Liver (tissue), 9 donors: ENCODE results near the gene IQGAP2. TPM values are rescaled to one million over a fixed set of nuclear protein-coding genes. Genes with fewer than 3 reads are reported as not detected.

Experiments
- DNase-seq: peaks from one replicate; pipeline ENCODE4 v3.0.0-alpha.2; 2017; ENCODE audit warnings: low spot score
- H3K27ac ChIP-seq, 2 donors: one replicate each; pipeline ENCODE4 v1.7.0; 2013; ENCODE audit warnings: inconsistent platforms in 2 of 2, low read length in 2 of 2, control low read depth in 1 of 2, low read depth in 1 of 2, mild to moderate bottlenecking in 1 of 2
- H3K27me3 ChIP-seq, 4 donors: one replicate each; pipeline versions ENCODE4 v1.6.1 to v1.7.0; 2013; ENCODE audit warnings: low read length in 3 of 4, inconsistent platforms in 1 of 4, mild to moderate bottlenecking in 1 of 4, moderate library complexity in 1 of 4; ENCODE audit not compliant: control insufficient read depth in 4 of 4, insufficient read depth in 4 of 4
- H3K36me3 ChIP-seq, 4 donors: one replicate each; pipeline versions ENCODE4 v1.6.1 to v1.7.0; 2013; ENCODE audit warnings: low read length in 3 of 4, mild to moderate bottlenecking in 3 of 4, low read depth in 1 of 4, moderate library complexity in 1 of 4; ENCODE audit not compliant: control insufficient read depth in 4 of 4, insufficient read depth in 3 of 4
- H3K4me1 ChIP-seq, 4 donors: one replicate each; pipeline versions ENCODE4 v1.6.1 to v1.7.0; 2013; ENCODE audit warnings: low read length in 3 of 4, mild to moderate bottlenecking in 3 of 4, moderate library complexity in 1 of 4; ENCODE audit not compliant: control insufficient read depth in 4 of 4, insufficient read depth in 4 of 4
- H3K4me3 ChIP-seq, 3 donors: one replicate each; pipeline versions ENCODE4 v1.6.1 to v1.7.0; 2013; ENCODE audit warnings: low read length in 3 of 3, control low read depth in 1 of 3, low read depth in 1 of 3, mild to moderate bottlenecking in 1 of 3
- H3K9ac ChIP-seq, 2 donors: one replicate each; pipeline ENCODE4 v1.7.0; 2013; ENCODE audit warnings: low read length in 2 of 2, mild to moderate bottlenecking in 2 of 2, moderate library complexity in 2 of 2, control low read depth in 1 of 2, low read depth in 1 of 2
- H3K9me3 ChIP-seq, 4 donors: one replicate each; pipeline versions ENCODE4 v1.6.1 to v1.7.0; 2013; ENCODE audit warnings: low read length in 3 of 4; ENCODE audit not compliant: control insufficient read depth in 4 of 4
- ATF3 ChIP-seq: IDR thresholded peaks from 2 replicates; pipeline ENCODE4 v1.6.1; 2016; ENCODE audit warnings: antibody characterized with exemption
- EGR1 ChIP-seq, 2 donors: IDR thresholded peaks; 2 replicates each; pipeline ENCODE4 v1.6.1; 2016 to 2018; ENCODE audit warnings: antibody characterized with exemption in 2 of 2, low read depth in 2 of 2
- FOXA1 ChIP-seq: IDR thresholded peaks from 2 replicates; pipeline ENCODE4 v1.6.1; 2016; ENCODE audit warnings: antibody characterized with exemption
- FOXA2 ChIP-seq: IDR thresholded peaks from 2 replicates; pipeline ENCODE4 v1.6.1; 2016; ENCODE audit warnings: antibody characterized with exemption
- GABPA ChIP-seq, 2 donors: IDR thresholded peaks in 1 of 2; conservative IDR thresholded peaks in 1 of 2; 2 replicates each; pipeline ENCODE4 v1.6.1; 2016; ENCODE audit warnings: antibody characterized with exemption in 2 of 2, mild to moderate bottlenecking in 1 of 2, moderate library complexity in 1 of 2
- HNF4A ChIP-seq, 2 donors: conservative IDR thresholded peaks; 2 replicates each; pipeline ENCODE4 v1.6.1; 2016; ENCODE audit warnings: antibody characterized with exemption in 2 of 2, mild to moderate bottlenecking in 2 of 2
- HNF4G ChIP-seq: IDR thresholded peaks from 2 replicates; pipeline ENCODE4 v1.6.1; 2016; ENCODE audit warnings: antibody characterized with exemption
- JUND ChIP-seq, 2 donors: IDR thresholded peaks; 2 replicates each; pipeline ENCODE4 v1.6.1; 2016; ENCODE audit warnings: antibody characterized with exemption in 2 of 2
- NR2F2 ChIP-seq: IDR thresholded peaks from 2 replicates; pipeline ENCODE4 v1.6.1; 2016; ENCODE audit warnings: antibody characterized with exemption
- RAD21 ChIP-seq, 2 donors: IDR thresholded peaks; 2 replicates each; pipeline ENCODE4 v1.6.1; 2016; ENCODE audit warnings: antibody characterized with exemption in 2 of 2, mild to moderate bottlenecking in 2 of 2
- RXRA ChIP-seq, 2 donors: IDR thresholded peaks; 2 replicates each; pipeline ENCODE4 v1.6.1; 2017 to 2018; ENCODE audit warnings: antibody characterized with exemption in 2 of 2, mild to moderate bottlenecking in 1 of 2
- SP1 ChIP-seq: IDR thresholded peaks from 2 replicates; pipeline ENCODE4 v1.6.1; 2018; ENCODE audit warnings: antibody characterized with exemption, mild to moderate bottlenecking
- TAF1 ChIP-seq: conservative IDR thresholded peaks from 2 replicates; pipeline ENCODE4 v1.6.1; 2016; ENCODE audit warnings: antibody characterized with exemption, mild to moderate bottlenecking
- YY1 ChIP-seq: IDR thresholded peaks from 2 replicates; pipeline ENCODE4 v1.6.1; 2016; ENCODE audit warnings: antibody characterized with exemption, mild to moderate bottlenecking
- ZBTB33 ChIP-seq: IDR thresholded peaks from 2 replicates; pipeline ENCODE4 v1.6.1; 2016; ENCODE audit warnings: antibody characterized with exemption
- WGBS: extraction: QIAGEN DNeasy Blood & Tissue Kit; methylation state at CpG from one replicate; pipeline ENCODE4 v1.1.7; 2013; 5-methylcytosine and 5-hydroxymethylcytosine counted together
- polyA plus RNA-seq, 2 donors: library from polyadenylated mRNA; stranded (reverse) in 1 of 2; unstranded in 1 of 2; fragments of 200-250 nt in 1 of 2; fragments of >200 nt in 1 of 2; fragmentation: Nextera tagmentation in 1 of 2; extraction: Ambion mirVana in 1 of 2; gene quantifications; one replicate each; pipeline versions ENCODE4 v1.2.1 to v1.2.3, GENCODE V29; 2013 to 2015
- total RNA-seq, 2 donors: library from RNA; depleted of rRNA; stranded (reverse); fragments of >200 nt; gene quantifications; one replicate each; pipeline ENCODE4 v1.2.3, GENCODE V29; 2014
- TF ChIP-seq, protein P1 (sequence below): IDR thresholded peaks from 2 replicates; pipeline ENCODE4 v1.6.1; 2016; ENCODE audit warnings: antibody characterized with exemption, mild to moderate bottlenecking
- TF ChIP-seq, protein P2 (sequence below): fragments of 150-350 bp; IDR thresholded peaks from 2 replicates; pipeline ENCODE4 v1.5.1; 2017; ENCODE audit warnings: improper control_type of control experiment, low read depth, low read length; ENCODE audit not compliant: missing input control
- TF ChIP-seq, protein P3 (sequence below): IDR thresholded peaks from 2 replicates; pipeline ENCODE4 v1.6.1; 2016; ENCODE audit warnings: antibody characterized with exemption
- donor health status: healthy.
- donor health status: healthy.
- donor health status: healthy.
- donor health status: healthy.
- donor health status: healthy.

IQGAP2 gene
- total and polyA plus RNA-seq, 4 donors: 41.5 to 205 (median 102) TPM

- no peak for DNase-seq
- H3K9ac ChIP-seq: no peak overlapping the region
- no peak overlapping the region for H3K27ac ChIP-seq
- H3K9me3 ChIP-seq: no peaks in the 10 kb centered on the region
- no peaks in the 10 kb centered on the region for H3K36me3 ChIP-seq
- 96% methylated on average over 3 of the region's 3 CpGs for WGBS
- H3K4me3 ChIP-seq: no peak overlapping the region
- no peaks in the 10 kb centered on the region for H3K27me3 ChIP-seq
- peaks cover 2 to 8% (median 6%) of the 10 kb centered on the region in 4 donors for H3K4me1 ChIP-seq
- TF ChIP-seq, protein P1, sequence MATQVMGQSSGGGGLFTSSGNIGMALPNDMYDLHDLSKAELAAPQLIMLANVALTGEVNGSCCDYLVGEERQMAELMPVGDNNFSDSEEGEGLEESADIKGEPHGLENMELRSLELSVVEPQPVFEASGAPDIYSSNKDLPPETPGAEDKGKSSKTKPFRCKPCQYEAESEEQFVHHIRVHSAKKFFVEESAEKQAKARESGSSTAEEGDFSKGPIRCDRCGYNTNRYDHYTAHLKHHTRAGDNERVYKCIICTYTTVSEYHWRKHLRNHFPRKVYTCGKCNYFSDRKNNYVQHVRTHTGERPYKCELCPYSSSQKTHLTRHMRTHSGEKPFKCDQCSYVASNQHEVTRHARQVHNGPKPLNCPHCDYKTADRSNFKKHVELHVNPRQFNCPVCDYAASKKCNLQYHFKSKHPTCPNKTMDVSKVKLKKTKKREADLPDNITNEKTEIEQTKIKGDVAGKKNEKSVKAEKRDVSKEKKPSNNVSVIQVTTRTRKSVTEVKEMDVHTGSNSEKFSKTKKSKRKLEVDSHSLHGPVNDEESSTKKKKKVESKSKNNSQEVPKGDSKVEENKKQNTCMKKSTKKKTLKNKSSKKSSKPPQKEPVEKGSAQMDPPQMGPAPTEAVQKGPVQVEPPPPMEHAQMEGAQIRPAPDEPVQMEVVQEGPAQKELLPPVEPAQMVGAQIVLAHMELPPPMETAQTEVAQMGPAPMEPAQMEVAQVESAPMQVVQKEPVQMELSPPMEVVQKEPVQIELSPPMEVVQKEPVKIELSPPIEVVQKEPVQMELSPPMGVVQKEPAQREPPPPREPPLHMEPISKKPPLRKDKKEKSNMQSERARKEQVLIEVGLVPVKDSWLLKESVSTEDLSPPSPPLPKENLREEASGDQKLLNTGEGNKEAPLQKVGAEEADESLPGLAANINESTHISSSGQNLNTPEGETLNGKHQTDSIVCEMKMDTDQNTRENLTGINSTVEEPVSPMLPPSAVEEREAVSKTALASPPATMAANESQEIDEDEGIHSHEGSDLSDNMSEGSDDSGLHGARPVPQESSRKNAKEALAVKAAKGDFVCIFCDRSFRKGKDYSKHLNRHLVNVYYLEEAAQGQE: no peak
- TF ChIP-seq EGR1 (IDR thresholded peaks at IDR 0.05; ENCODE audit: low read depth in 2 of 2) (no peak), HNF4G (no peak), GABPA (IDR thresholded peaks at IDR 0.05 in 1 of 2, conservative IDR thresholded peaks at IDR 0.05 in 1 of 2) (no peak), RAD21 (IDR thresholded peaks at IDR 0.05) (no peak), YY1 (no peak)
- TF ChIP-seq, protein P2, sequence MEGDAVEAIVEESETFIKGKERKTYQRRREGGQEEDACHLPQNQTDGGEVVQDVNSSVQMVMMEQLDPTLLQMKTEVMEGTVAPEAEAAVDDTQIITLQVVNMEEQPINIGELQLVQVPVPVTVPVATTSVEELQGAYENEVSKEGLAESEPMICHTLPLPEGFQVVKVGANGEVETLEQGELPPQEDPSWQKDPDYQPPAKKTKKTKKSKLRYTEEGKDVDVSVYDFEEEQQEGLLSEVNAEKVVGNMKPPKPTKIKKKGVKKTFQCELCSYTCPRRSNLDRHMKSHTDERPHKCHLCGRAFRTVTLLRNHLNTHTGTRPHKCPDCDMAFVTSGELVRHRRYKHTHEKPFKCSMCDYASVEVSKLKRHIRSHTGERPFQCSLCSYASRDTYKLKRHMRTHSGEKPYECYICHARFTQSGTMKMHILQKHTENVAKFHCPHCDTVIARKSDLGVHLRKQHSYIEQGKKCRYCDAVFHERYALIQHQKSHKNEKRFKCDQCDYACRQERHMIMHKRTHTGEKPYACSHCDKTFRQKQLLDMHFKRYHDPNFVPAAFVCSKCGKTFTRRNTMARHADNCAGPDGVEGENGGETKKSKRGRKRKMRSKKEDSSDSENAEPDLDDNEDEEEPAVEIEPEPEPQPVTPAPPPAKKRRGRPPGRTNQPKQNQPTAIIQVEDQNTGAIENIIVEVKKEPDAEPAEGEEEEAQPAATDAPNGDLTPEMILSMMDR: no peak
These were observed 26.8 kb upstream of the IQGAP2 start for GRCh38 chr5:76376148-76376865.

- TF ChIP-seq HNF4G (no peak), RAD21 (IDR thresholded peaks at IDR 0.05) (no peak), YY1 (no peak), FOXA1 (no peak), ATF3 (no peak), RXRA (IDR thresholded peaks at IDR 0.05) (no peak), GABPA (IDR thresholded peaks at IDR 0.05 in 1 of 2, conservative IDR thresholded peaks at IDR 0.05 in 1 of 2) (no peak), TAF1 (no peak), ZBTB33 (no peak), HNF4A (conservative IDR thresholded peaks at IDR 0.05) (no peak), NR2F2 (no peak), JUND (IDR thresholded peaks at IDR 0.05) (no peak), EGR1 (IDR thresholded peaks at IDR 0.05; ENCODE audit: low read depth in 2 of 2) (no peak), SP1 (no peak), FOXA2 (no peak)
- TF ChIP-seq, protein P3, sequence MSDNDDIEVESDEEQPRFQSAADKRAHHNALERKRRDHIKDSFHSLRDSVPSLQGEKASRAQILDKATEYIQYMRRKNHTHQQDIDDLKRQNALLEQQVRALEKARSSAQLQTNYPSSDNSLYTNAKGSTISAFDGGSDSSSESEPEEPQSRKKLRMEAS: no peak
- TF ChIP-seq, protein P2: no peak
- TF ChIP-seq, protein P1: no peak
- H3K9ac ChIP-seq: no peak overlapping the region
- H3K27ac ChIP-seq: no peak overlapping the region
- H3K4me3 ChIP-seq: no peak overlapping the region
- H3K4me1 ChIP-seq: peaks cover 2 to 8% (median 6%) of the 10 kb centered on the region in 4 donors
- no peak for DNase-seq
- no peaks in the 10 kb centered on the region for H3K36me3 ChIP-seq
- no peaks in the 10 kb centered on the region for H3K9me3 ChIP-seq
- WGBS: 89% methylated on average over 3 of the region's 3 CpGs
- no peaks in the 10 kb centered on the region for H3K27me3 ChIP-seq
These were observed 26.2 kb upstream of the IQGAP2 start for GRCh38 chr5:76376866-76377230.
